ENCODE results near the gene LNX1.
A peak's percentile ranks its signal among the peaks of the same experiment; 100 is the strongest.

The LNX1 gene

GRCh38 chr4:53605783-53606182 lies 14.5 kb upstream of the LNX1 start:
- H4K20me1 ChIP-seq (ENCODE audit: insufficient read depth, low read length, poor library complexity, severe bottlenecking): no peaks in the 10 kb centered on the region
- no peaks in the 10 kb centered on the region for H3K36me3 ChIP-seq (ENCODE audit: insufficient read depth, low read length)
- no peak overlapping the region for H3K9ac ChIP-seq (ENCODE audit: low read depth, low read length, poor library complexity, severe bottlenecking)
- H3K79me2 ChIP-seq (ENCODE audit: insufficient read depth, low read length): no peaks in the 10 kb centered on the region
- no peak overlapping the region for H3K4me2 ChIP-seq (ENCODE audit: low read depth, low read length, poor library complexity, severe bottlenecking)
- no peak overlapping the region for H2AFZ ChIP-seq (ENCODE audit: low read length)
- H3K27me3 ChIP-seq (ENCODE audit: insufficient read depth, low read length, poor library complexity, severe bottlenecking): no peaks in the 10 kb centered on the region
- no peaks in the 10 kb centered on the region for H3K9me3 ChIP-seq (ENCODE audit: insufficient read depth, low read depth, low read length)
- H3K4me3 ChIP-seq (ENCODE audit: low read length, poor library complexity, severe bottlenecking): no peak overlapping the region
- no peaks in the 10 kb centered on the region for H3K9me2 ChIP-seq (replicated peaks; ENCODE audit: low read depth, low read length)
- no peaks in the 10 kb centered on the region for H3F3A ChIP-seq (ENCODE audit: low read depth)
- no peaks in the 10 kb centered on the region for H3K4me1 ChIP-seq (ENCODE audit: insufficient read depth, low read length, poor library complexity, severe bottlenecking)
- TF ChIP-seq EZH2phosphoT487 (IDR thresholded peaks at IDR 0.05; ENCODE audit: borderline replicate concordance) (no peak), CTCF (conservative IDR thresholded peaks at IDR 0.05; ENCODE audit: low read length) (no peak)

GRCh38 chr4:53602390-53602789 lies 11.1 kb upstream of the LNX1 start:
- Histone ChIP-seq H3K36me3 (ENCODE audit: insufficient read depth, low read length) (no peaks in the 10 kb centered on the region), H3K79me2 (ENCODE audit: insufficient read depth, low read length) (no peaks in the 10 kb centered on the region), H3K4me1 (ENCODE audit: insufficient read depth, low read length, poor library complexity, severe bottlenecking) (no peaks in the 10 kb centered on the region), H3K9me3 (ENCODE audit: insufficient read depth, low read depth, low read length) (no peaks in the 10 kb centered on the region), H3K4me3 (ENCODE audit: low read length, poor library complexity, severe bottlenecking) (no peak overlapping the region), H3K4me2 (ENCODE audit: low read depth, low read length, poor library complexity, severe bottlenecking) (no peak overlapping the region), H3F3A (ENCODE audit: low read depth) (no peaks in the 10 kb centered on the region), H3K9ac (ENCODE audit: low read depth, low read length, poor library complexity, severe bottlenecking) (no peak overlapping the region), H2AFZ (ENCODE audit: low read length) (0 out of 2 replicates have a peak overlapping the region, but pooled peaks have one; percentile 8), H3K9me2 (replicated peaks; ENCODE audit: low read depth, low read length) (no peaks in the 10 kb centered on the region), H3K27me3 (ENCODE audit: insufficient read depth, low read length, poor library complexity, severe bottlenecking) (no peaks in the 10 kb centered on the region), H4K20me1 (ENCODE audit: insufficient read depth, low read length, poor library complexity, severe bottlenecking) (no peaks in the 10 kb centered on the region)
- TF ChIP-seq EZH2phosphoT487 (IDR thresholded peaks at IDR 0.05; ENCODE audit: borderline replicate concordance) (no peak), CTCF (conservative IDR thresholded peaks at IDR 0.05; ENCODE audit: low read length) (no peak)

GRCh38 chr4:53601251-53601764 lies 10.0 kb upstream of the LNX1 start:
- Histone ChIP-seq H3K4me3 (ENCODE audit: low read length, poor library complexity, severe bottlenecking) (no peak overlapping the region), H4K20me1 (ENCODE audit: insufficient read depth, low read length, poor library complexity, severe bottlenecking) (no peaks in the 10 kb centered on the region), H3K79me2 (ENCODE audit: insufficient read depth, low read length) (no peaks in the 10 kb centered on the region), H3K4me2 (ENCODE audit: low read depth, low read length, poor library complexity, severe bottlenecking) (no peak overlapping the region), H3K27me3 (ENCODE audit: insufficient read depth, low read length, poor library complexity, severe bottlenecking) (no peaks in the 10 kb centered on the region), H3K9ac (ENCODE audit: low read depth, low read length, poor library complexity, severe bottlenecking) (no peak overlapping the region), H3K36me3 (ENCODE audit: insufficient read depth, low read length) (no peaks in the 10 kb centered on the region), H3F3A (ENCODE audit: low read depth) (no peaks in the 10 kb centered on the region), H3K4me1 (ENCODE audit: insufficient read depth, low read length, poor library complexity, severe bottlenecking) (no peaks in the 10 kb centered on the region), H2AFZ (ENCODE audit: low read length) (no peak overlapping the region), H3K9me3 (ENCODE audit: insufficient read depth, low read depth, low read length) (no peaks in the 10 kb centered on the region), H3K9me2 (replicated peaks; ENCODE audit: low read depth, low read length) (no peaks in the 10 kb centered on the region)
- peak; percentile 70 for TF ChIP-seq CTCF (conservative IDR thresholded peaks at IDR 0.05; ENCODE audit: low read length)
- no peak for TF ChIP-seq EZH2phosphoT487 (IDR thresholded peaks at IDR 0.05; ENCODE audit: borderline replicate concordance)

All from Loucy (cell line).